ENCODE measurements around the gene SLC39A5.
"Not testable (repeated sequence)": the region's sequence is repeated elsewhere in the genome, so short reads cannot be mapped to it uniquely, and the experiment has no call there.

The SLC39A5 gene

GRCh38 chr12:56252649-56253048 is 22.8 kb downstream of the SLC39A5 start:
- no peak for DNase-seq

GRCh38 chr12:56253091-56253490 is 23.2 kb downstream of the SLC39A5 start:
- no peak for DNase-seq

GRCh38 chr12:56255671-56256070 is 25.8 kb downstream of the SLC39A5 start:
- DNase-seq: no peak

- DNase-seq: no peak
These were observed 26.6 kb downstream of the SLC39A5 start for GRCh38 chr12:56256326-56256960.

GRCh38 chr12:56257071-56257470 is 27.2 kb downstream of the SLC39A5 start:
- DNase-seq: no peak

GRCh38 chr12:56257491-56258067 is 27.7 kb downstream of the SLC39A5 start:
- DNase-seq: no peak

GRCh38 chr12:56258068-56258819 is 28.4 kb downstream of the SLC39A5 start, which contains the start of gene ANKRD52:
Gene ANKRD52, minus strand, starts transcription at chr12:56258384. Its CDS starts 115 bp downstream, at chr12:56258269.
- peak; percentile 81 to 86 for DNase-seq

GRCh38 chr12:56258820-56259183 is 29.0 kb downstream of the SLC39A5 start:
- no peak for DNase-seq

GRCh38 chr12:56260380-56260779 is 30.5 kb downstream of the SLC39A5 start:
- no peak for DNase-seq

GRCh38 chr12:56260921-56261320 is 31.1 kb downstream of the SLC39A5 start:
- no peak for DNase-seq

GRCh38 chr12:56261503-56262232 is 31.8 kb downstream of the SLC39A5 start:
- no peak for DNase-seq

- DNase-seq: not testable (repeated sequence)
These were observed 33.1 kb downstream of the SLC39A5 start for GRCh38 chr12:56262955-56263354.

- not testable (repeated sequence) for DNase-seq
These were observed 36.3 kb downstream of the SLC39A5 start for GRCh38 chr12:56266068-56266692.

- DNase-seq: peak; percentile 53 to 80
These were observed 37.0 kb downstream of the SLC39A5 start, which contains the start of gene COQ10A for GRCh38 chr12:56266693-56267442. Gene COQ10A, plus strand, starts transcription at chr12:56266942. Its CDS starts 177 bp downstream, at chr12:56267119.

GRCh38 chr12:56267443-56268071 is 37.7 kb downstream of the SLC39A5 start:
- peak in 1 of 2 donors; percentile 16 for DNase-seq

GRCh38 chr12:56271031-56271430 is 41.2 kb downstream of the SLC39A5 start:
- DNase-seq: peak in 1 of 2 donors; percentile 5

- not testable (repeated sequence) for DNase-seq
These were observed 42.6 kb downstream of the SLC39A5 start for GRCh38 chr12:56272468-56272867.

- DNase-seq: no peak
These were observed 44.4 kb downstream of the SLC39A5 start for GRCh38 chr12:56274299-56274698.

- no peak for DNase-seq
These were observed 49.1 kb downstream of the SLC39A5 start for GRCh38 chr12:56278905-56279304.

GRCh38 chr12:56280849-56281248 is 51.0 kb downstream of the SLC39A5 start:
- DNase-seq: no peak

- DNase-seq: no peak
These were observed 52.2 kb downstream of the SLC39A5 start for GRCh38 chr12:56282030-56282429.
